Measurements from ENCODE around the gene GCNA. TPM values are rescaled to one million over a fixed set of nuclear protein-coding genes. Genes with fewer than 3 reads are reported as not detected.
"Not testable (repeated sequence)": the region's sequence is repeated elsewhere in the genome, so short reads cannot be mapped to it uniquely, and the experiment has no call there.

Gene GCNA
- total and polyA plus RNA-seq, 11 donors = 0.56 to 2.0 (median 1.1) TPM

GRCh38 chrX:71638409-71638808 is 60.2 kb downstream of the GCNA start:
- Histone ChIP-seq H3K4me3 (no peak overlapping the region), H3K27me3 (no peaks in the 10 kb centered on the region), H3K36me3 (no peaks in the 10 kb centered on the region), H3K4me1 (peaks cover 0 to 13% (median 0%) of the 10 kb centered on the region in 12 donors), H3K27ac (peak overlapping the region in 1 of 12 donors; percentile 46), H3K9me3 (no peaks in the 10 kb centered on the region)
- no peak for ATAC-seq
- 73 to 94% (median 76%) methylated on average over 4 of the region's 4 CpGs for WGBS, 4 donors
- DNase-seq = no peak
- TF ChIP-seq, protein P1, sequence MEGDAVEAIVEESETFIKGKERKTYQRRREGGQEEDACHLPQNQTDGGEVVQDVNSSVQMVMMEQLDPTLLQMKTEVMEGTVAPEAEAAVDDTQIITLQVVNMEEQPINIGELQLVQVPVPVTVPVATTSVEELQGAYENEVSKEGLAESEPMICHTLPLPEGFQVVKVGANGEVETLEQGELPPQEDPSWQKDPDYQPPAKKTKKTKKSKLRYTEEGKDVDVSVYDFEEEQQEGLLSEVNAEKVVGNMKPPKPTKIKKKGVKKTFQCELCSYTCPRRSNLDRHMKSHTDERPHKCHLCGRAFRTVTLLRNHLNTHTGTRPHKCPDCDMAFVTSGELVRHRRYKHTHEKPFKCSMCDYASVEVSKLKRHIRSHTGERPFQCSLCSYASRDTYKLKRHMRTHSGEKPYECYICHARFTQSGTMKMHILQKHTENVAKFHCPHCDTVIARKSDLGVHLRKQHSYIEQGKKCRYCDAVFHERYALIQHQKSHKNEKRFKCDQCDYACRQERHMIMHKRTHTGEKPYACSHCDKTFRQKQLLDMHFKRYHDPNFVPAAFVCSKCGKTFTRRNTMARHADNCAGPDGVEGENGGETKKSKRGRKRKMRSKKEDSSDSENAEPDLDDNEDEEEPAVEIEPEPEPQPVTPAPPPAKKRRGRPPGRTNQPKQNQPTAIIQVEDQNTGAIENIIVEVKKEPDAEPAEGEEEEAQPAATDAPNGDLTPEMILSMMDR (IDR thresholded peaks at IDR 0.05) = no peak
- TF ChIP-seq POLR2A (IDR thresholded peaks at IDR 0.05) = no peak
- intact Hi-C loops (cut with DNase I) = no loop called here

GRCh38 chrX:71640002-71640401 is 61.8 kb downstream of the GCNA start:
- WGBS, 4 donors = 82 to 96% (median 90%) methylated on average over 4 of the region's 4 CpGs
- intact Hi-C loops (cut with DNase I) = no loop called here

GRCh38 chrX:71644406-71644805 is 66.2 kb downstream of the GCNA start:
- H3K27ac ChIP-seq; H3K4me1 ChIP-seq; H3K36me3 ChIP-seq; H3K9me3 ChIP-seq; H3K4me3 ChIP-seq; ATAC-seq; intact Hi-C loops (cut with DNase I); DNase-seq; H3K27me3 ChIP-seq: not testable (repeated sequence)
- 41 to 52% (median 46%) methylated on average over 5 to 6 of the region's 6 CpGs for WGBS, 4 donors

More at GRCh38 chrX:71640002-71640401, 61.8 kb downstream of the GCNA start:
- Histone ChIP-seq H3K36me3 (no peaks in the 10 kb centered on the region), H3K4me3 (no peak overlapping the region), H3K27me3 (no peaks in the 10 kb centered on the region), H3K4me1 (peaks cover 0 to 13% (median 0%) of the 10 kb centered on the region in 12 donors), H3K27ac (no peak overlapping the region), H3K9me3 (no peaks in the 10 kb centered on the region)
- ATAC-seq (no peak), DNase-seq (no peak)
- no peak for TF ChIP-seq POLR2A (IDR thresholded peaks at IDR 0.05)
- TF ChIP-seq, protein P1 (IDR thresholded peaks at IDR 0.05) = no peak

- Histone ChIP-seq H3K9me3 (no peaks in the 10 kb centered on the region), H3K4me3 (no peak overlapping the region), H3K27ac (no peak overlapping the region), H3K4me1 (no peaks in the 10 kb centered on the region), H3K36me3 (no peaks in the 10 kb centered on the region), H3K27me3 (no peaks in the 10 kb centered on the region)
- no peak for DNase-seq
- no peak for TF ChIP-seq POLR2A (IDR thresholded peaks at IDR 0.05)
- TF ChIP-seq, protein P1 (IDR thresholded peaks at IDR 0.05) = peak in 10 of 12 donors; percentile 8 to 43 (median 23)
- WGBS, 4 donors = 52 to 61% (median 57%) methylated on average over 4 of the region's 4 CpGs
- ATAC-seq = peak; percentile 75 to 85 (median 81)
- intact Hi-C loops (cut with DNase I) = loop anchor here in 3 of 10 donors (5.0 kb wide), 2 partner anchors 33 to 218 kb away; partner anchors contain the start of gene CXCR3 (in 1 of the 3)
These were observed 72.2 kb downstream of the GCNA start for GRCh38 chrX:71650333-71650969.

All from heart left ventricle (tissue), 16 donors.